Activated CD4-positive, alpha-beta T cell treated with anti-CD3 and anti-CD28 coated beads, Interleukin-2, amount 50 U/mL, for 16 hours (primary cell): ENCODE data around the gene MAEL.
A peak's percentile ranks its signal among the peaks of the same experiment; 100 is the strongest.

ENCODE experiments used
- DNase-seq: peaks from one replicate; pipeline ENCODE4 v3.0.0-alpha.2; 2020

Gene MAEL

DNA sequence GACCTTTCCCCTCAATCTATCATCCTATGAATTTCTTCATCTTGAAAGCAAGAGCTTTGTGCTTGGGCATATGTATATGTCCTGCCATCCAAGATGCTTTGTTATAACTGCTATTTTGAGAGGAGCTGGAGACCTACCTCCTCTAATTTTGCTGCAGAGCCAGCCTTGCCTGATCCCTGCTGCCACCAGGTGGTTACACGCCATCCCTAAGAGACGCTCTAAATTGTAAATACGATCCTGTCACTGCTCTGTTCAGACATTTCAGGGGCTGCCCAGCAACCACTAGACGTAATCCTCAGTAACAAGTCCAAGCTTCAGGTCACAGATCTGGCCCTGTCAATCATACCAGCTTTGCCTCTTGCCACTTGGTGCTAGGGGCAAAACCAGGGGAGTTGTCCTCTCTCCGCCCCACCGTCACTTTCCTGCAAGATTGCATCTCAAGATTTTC is 68.2 kb downstream of the MAEL start:
- DNase-seq = peak; percentile 42

DNA sequence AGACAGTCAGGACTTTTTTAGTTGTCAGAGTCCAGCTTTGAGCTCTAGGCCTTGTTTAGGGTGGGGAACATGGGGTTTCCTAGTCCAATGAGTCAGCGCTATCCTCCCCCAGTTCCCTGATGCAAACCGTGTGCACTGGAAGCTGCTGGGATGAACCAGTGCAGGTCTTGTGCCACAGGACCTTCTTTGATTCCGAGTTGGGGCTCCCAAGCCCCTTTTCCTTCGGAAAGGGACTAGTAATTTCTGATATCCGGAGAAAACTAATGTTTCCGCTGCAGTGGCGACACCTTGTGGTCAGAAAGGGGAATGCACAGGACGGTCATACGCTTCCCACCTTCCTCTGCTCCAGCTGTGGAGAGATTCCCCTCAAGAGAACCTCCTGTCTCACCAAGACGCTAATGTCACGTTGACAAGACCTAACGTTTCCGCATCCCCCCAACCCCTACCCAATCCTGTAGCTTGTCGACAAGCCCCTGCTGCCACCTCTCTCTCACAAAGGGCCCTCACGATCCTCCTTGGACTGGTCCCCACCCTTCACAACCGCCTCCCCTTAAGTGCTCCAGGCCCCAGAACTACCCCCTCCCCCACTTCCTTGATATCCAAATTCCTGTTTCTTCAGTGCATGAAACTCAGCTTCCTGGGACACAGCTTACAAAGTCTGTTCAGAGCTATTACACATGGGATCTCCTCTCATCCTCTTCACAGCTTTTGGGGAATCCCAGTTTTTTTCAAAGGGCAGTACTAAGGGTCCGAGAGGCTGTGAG is 70.1 kb downstream of the MAEL start:
- DNase-seq = peak; percentile 78

DNA sequence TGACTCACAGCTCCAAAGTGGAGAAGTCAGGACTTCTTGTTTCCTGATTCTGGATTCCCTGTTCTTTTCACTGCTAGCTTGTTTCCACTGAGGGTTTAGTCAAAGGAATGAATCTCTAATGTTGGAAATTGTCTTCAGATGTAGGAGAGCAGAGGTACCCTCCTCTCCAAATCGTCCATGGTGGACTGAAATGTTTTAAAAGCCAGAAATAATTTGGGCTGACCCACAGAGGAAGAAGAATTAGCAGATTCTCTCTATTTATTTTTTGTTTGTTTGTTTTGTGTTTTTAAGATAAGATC is 70.7 kb downstream of the MAEL start:
- DNase-seq = no peak

DNA sequence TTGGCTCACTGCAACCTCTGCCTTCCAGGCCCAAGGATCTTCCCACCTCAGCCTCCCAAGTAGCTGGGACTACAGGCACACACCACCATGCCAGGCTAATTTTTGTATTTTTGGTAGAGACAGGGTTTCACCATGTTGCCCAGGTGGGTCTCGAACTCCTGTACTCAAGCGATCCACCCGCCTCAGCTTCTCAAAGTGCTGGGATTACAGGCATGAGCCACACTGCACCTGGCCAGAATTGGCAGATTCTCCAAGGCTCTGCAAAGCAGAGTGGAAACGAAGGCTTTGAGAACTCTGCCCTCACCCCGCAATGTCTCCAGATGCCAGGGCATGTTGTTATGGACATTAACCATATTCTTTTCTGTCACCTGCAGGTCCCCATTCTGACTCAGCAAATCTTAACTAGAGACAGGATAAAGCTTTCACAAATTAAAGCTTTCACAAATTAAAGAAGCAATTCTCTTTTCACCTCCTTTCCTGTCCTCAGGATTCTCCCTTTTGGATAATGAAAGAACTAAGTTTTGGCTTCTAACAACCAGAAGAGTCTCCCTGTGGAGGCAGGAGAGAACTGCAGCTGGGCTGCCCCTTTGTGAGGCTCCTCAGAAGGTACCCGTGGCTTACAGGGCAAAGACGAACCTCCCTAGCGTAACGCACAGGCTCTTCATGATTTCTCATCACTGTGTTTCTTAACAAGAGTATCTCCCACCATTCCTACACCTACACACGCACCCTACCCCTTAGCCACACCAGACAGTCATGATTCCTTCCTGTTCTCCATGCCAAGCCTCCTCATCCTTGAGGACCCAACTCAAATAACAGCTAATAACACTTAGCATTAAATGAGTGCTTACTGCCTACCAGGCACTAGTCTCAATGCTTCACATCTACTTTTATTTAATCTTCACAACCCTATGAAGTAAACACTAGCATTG is 71.3 kb downstream of the MAEL start:
- DNase-seq = no peak

DNA sequence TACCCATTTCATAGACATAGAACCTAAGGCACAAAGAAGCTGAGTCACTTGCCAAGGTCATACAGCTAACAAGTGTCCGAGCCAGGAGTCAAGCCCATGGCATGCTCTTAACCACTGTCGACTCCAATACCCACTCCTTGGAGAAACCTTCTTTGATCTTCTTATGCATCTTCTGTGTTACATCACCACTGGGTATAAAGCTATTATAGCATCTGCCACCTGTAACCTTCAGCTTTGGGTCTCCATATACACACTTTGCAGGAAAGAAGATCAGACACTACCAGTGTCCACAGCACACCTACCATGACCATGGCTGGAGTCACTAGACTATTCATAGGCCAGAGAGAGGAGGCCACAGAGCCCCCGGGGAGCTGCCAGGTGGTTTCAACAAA is 72.0 kb downstream of the MAEL start:
- no peak for DNase-seq

DNA sequence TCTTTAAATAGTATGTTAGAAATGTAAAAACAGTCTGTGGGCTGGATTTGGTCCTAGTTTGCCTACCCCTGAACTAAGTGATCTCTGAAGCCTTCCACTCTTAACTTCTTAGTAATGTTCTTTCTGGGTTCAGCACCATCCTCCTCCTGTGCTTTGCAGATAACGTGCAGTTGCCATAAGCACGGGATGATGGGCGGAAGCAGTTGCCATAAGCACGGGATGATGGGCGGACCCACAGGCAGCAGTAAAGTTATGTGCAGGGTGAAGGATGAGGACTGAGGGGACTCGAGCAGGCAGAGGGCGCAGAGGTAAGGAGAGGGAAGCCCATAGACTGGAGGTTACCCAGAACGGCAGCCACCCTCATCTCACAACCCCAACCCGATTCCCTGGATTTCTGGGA is 75.5 kb downstream of the MAEL start:
- no peak for DNase-seq

DNA sequence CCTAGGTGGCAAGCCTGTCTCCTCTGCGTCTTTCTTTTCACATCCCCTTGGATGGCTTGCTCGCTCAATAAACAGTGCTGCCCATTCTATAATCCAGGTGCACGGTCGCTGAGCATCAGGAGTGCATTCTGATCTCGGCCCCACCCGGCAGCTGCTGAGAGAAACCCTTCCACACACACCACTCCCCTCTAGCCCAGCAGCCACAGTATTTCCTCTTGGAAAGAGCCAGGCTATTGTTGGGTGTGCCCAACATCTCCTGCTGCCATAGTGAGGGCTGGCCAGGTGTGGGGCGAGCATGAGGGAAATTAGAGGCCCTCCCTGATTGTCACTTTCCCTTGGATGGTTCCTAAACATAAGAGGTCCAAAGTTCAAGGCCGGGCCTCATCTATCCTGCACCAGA is 76.4 kb downstream of the MAEL start:
- DNase-seq = no peak

DNA sequence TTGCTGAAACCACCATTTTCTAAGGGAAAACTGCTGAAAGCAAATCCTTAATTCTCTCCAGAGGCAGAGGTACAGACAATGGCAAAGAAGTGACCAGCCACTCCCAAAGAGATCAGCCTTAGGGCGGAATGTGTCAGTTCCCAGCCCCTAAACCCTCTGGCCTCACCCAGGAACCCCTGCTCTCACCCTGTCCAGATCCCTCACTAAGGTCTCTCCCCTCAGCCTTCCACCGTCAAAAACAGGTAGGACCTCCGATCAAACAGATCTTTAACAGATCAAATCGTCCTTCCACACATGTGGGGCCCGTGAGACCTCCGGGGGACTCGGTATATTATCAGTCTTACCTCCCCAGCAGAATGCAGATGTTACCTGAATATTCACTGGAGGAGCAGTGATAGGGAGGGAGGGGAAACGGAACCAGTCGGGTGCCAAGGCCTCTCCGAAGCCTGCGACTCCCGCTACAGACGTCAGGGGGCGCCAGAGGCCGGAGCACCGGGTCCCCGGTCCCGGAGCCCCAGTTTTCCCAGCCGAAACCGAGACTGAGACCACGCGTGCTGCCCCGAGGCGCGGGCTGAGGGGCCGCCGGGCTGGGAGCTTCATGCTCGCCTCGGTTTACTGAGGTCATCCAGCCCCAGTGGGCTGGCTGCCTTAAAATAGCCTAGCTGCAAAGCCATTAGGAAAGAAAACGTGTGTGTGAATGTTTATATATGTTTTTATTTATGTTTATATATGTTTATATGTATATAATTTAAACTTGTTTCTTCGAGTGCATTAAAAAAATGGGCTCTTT is 77.4 kb downstream of the MAEL start:
- DNase-seq = peak; percentile 78

DNA sequence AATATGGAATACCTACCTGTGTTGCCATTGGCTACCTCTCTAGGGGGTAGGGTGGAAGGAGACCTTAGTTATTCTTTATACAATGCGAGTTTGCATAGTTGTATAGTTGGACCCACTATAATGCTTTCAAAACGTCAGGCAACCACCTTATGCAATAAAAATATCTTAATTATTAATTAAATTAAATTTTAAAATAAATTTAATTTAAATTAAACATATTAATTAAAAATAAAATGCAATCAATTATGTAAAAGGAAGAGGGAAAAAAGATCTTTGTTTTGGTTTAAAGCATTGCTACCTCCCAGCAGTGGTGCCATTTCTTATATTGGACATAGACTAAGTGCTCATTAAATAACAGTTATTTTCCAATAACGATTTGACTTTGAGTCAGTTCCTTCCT is 78.8 kb downstream of the MAEL start:
- DNase-seq = no peak

DNA sequence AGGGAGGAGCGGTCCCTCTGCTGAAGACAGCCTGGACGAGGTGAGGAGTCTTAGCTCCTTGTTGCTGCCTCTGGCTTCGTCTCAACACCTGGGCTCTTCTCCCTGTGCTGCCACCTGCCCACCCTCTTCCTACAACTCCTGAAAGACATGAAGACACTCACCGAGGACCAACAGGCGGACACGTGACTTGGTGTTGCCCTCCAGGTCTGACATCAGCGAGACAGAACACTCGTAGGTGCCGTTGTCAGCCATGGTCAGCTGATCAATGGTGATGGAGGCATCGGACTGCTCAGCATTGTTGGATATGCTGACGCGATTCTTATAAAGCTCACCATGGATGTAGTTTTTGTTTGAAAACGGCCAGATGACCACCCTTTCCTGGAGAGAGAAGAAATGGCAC is 79.7 kb downstream of the MAEL start:
- DNase-seq = no peak

DNA sequence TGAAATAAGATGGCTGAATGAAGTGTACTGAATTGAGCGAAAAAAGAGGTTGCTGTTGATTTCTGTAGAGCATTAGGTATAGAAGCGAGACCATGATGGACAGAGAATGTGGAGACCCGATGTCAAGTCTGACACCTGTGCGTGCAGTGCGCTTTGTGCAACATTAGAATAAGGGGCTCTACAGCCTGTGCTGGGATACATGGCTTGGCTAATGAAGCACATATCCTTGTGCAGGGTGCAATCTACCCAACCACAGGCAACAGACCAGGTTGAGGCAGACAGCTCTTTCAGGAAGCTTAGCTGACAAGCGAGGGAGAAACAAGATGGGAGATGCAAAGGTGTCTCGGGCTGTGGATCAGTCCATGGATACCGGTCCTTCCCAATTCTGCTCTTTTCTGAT is 82.2 kb downstream of the MAEL start:
- no peak for DNase-seq
